DMS79 treated with DMSO at 0.1 percent for 48 hours (cell line): Measurements from ENCODE around the gene BIK.
"Not testable (repeated sequence)": the region's sequence is repeated elsewhere in the genome, so short reads cannot be mapped to it uniquely, and the experiment has no call there.

Experiments used
- DNase-seq: peaks from one replicate; lab custom pipeline; 2025; lab: John Stamatoyannopoulos, UW

Gene BIK

DNA sequence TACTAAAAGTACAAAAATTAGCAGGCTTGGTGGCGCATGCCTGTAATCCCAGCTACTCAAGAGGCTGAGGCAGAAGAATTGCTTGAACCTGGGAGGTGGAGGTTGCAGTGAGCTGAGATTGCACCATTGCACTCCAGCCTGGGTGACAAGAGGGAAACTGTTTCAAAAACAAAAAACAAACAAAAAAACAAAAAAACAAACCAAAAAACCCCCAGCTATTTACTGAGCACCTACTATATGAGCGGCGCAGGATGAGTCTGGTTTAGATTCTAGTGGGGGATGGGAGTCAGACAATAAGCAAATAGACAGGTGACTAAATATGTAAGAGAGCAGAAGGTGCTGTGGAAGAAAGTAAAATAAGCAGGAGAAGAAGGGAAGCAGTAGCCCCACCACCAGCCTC, 5.6 kb upstream of the BIK start:
- not testable (repeated sequence) for DNase-seq

DNA sequence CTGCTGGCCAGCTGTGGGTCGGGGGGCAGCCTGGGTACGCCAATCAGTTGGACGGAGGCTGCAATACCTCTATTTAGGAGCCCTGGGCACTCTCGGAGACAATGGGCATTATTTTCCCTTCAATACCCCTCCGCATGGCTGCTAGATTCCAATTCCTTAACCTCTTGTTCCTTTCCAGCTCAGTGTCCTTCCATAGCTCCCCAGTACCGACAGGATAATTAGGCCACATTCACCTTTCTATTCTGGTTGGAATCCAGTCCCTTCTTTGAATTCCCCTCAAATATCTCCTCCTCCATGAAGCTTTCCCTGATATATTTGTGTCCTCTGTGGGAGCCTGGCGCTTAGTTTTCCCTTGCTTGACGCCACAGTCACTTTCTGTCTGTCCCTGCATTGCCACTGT, 4.2 kb upstream of the BIK start:
- no peak for DNase-seq

DNA sequence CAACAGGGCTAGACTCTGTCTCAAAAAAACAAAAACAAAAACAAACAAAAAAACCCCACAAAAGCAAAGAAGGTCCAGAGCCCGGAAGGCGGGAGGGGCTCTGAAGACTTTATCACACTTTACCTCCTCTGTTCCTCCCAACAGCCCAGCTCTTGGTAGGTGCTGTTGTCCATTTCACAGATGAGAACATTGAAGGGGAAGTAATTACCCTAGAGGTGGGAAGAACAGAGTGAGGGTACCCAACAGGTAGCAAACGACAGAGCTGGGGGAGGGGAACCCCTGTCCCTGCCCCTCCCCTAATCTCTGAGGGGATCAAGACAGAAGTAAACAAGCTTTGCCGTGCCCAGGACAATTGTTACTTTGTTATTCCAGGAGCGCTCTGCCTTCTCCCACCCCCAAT, 1.0 kb upstream of the BIK start:
- DNase-seq = no peak

DNA sequence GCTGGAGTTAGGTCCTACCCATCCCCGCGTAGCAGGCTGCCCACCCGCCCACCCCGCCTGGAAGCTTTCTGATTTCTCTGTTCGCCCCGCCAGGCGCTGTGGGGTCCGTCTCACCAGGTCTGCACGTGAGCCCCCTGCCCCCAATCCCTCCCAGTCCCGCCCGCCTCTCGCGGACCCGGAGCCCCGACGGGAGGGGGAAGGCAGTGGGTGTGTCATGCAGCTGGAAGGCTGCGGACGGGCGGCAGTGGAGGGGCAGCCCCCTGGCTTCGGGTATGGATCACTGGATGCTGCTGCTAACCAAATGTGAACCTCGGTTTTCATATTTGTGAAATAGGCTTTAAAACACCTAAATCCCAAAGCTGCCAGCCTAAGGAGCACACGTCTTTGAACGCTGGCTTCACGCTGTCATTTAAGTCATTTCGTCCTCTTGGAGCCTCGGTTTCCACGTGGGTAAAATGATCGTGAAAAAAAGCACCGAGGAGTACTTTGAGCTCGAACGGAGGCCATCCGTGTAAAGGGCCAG, 568 bp upstream of the BIK start:
- no peak for DNase-seq

DNA sequence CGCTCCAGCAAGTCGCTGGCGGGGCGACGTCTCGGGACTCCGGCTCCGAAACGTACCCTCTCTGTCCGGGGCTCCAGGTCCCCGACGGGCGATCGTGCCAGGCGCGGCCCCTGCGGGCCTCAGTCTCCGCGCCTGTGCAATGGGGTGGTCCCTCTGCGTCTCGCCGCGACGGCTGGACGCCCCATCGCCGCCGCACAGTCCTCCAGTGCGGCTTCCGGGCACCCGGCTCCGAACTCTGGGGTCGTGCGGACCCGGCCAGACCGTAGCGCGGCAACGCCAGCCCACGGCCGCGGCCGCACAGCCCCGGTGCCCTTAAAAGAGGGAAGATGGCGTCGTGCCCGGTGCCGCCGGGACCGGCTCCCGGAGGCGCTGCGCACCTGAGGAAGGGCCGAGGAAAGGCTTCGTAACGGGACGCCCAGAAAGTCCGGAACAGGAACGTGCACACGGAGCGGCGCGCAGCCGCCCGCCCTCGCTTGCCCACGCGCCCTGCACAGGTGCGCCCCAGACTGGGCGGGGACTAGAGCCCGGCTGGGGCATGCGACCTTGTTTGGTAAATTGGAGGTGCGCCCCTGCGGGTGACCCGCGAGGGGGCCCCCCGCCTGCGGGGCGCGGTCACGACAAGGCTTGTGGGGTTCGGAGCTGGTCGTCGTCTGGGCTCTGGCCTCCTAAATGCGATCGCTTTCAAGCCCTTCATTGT, 525 bp downstream of the BIK start:
- no peak for DNase-seq

DNA sequence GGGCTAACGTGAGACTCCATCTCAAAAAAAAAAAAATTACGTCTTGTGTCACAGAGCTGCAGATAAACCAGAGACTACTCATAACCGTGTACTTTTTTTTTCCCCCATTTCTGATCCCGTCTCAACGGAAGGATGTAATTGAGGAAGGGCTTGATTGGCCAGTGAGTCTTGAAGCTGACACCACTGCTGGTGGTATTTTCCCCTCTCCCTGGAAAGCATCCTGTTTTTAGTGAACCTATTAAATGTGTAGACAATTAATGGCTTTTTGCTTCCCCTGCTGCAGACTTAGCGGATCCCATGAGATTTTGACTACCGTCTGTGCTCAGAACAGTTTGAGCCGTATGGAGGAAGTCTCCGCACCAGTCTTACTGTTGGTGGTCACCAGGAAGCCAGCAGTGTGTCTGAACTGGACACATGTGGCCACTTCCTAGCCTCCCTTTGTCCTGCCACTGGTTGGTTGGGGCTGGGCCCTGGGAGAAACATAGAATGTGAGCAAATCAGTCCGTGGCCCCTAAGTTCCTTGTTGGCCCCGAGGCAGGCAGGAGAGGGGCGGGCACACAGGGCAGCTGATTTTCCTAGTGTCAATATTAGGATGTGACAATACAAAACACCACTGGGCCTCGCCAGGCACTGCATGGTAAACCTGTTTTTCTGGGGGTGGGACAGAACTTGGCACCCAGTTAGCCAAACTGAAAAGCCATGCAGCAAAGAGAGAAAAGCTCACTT, 3.1 kb downstream of the BIK start:
- DNase-seq = no peak

DNA sequence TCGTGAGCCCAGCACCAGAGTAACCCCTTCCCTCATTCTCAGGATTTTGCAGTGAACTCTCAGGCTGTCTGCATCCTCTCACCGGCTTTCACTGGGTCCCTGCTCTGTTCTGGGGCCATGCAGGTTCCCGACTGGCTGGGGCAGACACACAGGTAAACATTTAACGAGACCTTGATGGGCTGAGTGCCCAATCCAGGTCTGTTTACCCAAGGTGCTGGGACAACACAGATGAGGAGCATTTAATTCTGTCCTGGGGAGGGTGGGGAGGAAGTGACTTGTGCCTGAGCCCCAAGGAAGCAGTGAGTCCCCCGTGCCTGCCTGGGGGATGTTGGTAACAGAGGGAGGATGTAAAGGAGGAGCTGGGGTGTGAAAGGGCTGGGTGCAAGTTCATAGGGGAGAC, 4.4 kb downstream of the BIK start:
- DNase-seq = no peak

DNA sequence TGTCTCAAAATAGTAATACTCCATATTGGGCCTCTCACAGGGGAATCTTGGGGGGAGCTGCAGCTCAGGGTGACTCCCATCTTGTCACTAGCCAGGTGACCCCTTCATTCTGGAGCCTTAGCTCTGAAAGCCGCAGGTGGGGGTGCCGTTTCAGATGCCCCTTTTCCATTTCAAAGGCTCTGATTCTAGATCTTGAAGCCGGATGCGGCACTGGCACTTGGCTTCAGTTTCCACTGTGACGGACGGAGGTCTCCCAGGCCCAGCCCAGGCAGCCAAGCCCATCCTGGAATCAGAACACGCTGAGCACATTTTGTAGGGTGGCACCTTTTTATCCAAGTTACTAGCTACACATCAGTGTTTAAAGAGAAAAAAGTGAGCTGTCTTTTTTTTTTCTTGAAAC, 6.4 kb downstream of the BIK start:
- no peak for DNase-seq

DNA sequence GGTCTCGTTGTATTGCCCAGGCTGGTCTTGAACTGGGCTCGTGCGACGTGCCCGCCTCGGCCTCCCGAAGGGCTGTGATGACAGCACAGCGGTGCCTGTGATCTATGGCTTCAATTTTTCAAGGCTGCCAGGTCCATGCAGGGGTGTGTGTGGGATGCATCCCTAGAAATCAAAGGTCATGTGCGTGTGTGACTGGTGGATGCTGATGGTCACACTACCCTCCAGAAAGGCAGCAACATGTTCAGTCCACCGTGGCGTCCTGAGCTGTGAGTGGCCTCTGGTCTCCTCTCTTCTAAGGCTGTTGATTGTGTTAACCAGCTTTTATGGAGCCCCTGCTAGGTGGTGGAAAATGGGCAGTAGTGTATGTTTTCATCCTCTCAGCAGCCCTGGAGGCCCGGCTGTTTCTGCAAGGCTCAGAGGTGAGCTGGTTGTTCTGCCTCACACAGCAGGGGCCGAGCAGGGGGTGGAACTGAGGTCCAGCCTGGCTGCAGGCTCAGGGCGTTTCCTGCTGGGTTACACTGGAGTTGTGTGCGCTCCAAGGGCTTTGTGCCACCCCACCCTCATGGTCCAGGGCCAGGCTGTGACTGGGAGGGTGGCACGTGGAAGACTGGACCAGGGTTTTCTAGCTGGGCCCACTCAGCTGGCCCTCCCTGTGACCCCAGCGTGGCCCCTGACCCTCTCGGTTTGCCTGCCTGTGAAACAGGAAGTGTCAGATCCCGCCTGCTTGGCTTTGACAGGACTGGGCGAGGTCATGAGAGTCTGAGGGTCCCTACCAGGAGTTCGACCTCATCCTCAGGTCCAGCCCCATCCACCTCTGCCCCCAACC, 7.7 kb downstream of the BIK start:
- no peak for DNase-seq

DNA sequence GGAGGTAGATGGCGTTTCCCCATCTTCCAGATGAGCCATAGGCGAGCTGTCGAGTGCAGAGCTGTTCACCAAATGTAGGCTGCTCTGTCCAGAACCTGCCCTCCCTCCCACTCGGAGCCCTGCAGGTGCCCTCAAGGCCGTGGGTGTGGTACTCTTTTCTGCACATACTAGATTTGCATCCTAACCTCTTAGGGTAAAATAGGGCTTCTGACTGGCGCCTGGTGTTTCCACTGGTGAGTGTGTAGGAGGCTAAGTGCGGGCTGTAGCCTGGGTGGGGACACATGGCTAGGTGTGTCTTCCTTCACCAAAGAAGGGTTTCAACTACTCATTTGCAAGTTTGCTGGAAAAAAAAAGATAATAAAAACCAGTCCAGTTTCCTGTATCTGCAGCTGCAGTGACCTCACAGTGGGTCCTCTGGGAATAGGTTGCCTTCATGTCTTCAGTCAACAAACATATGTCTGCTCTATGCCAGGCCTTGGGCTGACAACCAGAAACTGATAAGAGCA, 8.5 kb downstream of the BIK start:
- DNase-seq = no peak

DNA sequence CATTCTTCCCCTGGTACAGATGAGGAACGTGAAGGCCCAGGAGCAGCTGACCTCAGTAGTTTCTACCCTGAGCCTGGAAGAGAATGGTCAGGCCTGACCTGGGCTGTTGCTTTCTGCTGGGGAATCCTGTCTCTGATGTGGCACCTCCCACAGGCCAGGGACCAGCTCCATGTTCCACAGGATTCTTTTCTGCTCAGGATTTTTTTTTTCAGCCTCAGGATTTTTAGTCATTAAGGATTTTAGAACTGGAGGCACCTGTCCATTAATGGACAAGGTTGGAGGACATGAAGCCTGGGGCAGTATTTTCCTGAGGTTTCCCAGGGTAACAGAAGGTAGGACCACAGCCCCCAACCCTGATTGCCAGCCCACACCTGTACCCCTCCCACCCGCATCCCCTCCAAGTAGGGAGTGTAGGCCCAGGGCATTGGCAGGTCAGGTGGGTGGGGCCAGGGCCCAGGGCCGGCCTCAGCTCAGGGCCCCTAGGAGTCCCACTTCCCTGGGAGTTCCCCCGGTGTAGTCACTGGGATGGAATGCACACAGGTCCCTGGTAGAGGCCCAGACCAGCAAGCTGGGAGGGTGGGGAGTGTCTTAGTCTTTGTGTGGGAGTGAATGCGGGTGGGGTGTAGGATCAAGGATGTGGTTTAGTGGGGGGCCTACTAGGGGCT, 16.1 kb downstream of the BIK start:
- DNase-seq = no peak

DNA sequence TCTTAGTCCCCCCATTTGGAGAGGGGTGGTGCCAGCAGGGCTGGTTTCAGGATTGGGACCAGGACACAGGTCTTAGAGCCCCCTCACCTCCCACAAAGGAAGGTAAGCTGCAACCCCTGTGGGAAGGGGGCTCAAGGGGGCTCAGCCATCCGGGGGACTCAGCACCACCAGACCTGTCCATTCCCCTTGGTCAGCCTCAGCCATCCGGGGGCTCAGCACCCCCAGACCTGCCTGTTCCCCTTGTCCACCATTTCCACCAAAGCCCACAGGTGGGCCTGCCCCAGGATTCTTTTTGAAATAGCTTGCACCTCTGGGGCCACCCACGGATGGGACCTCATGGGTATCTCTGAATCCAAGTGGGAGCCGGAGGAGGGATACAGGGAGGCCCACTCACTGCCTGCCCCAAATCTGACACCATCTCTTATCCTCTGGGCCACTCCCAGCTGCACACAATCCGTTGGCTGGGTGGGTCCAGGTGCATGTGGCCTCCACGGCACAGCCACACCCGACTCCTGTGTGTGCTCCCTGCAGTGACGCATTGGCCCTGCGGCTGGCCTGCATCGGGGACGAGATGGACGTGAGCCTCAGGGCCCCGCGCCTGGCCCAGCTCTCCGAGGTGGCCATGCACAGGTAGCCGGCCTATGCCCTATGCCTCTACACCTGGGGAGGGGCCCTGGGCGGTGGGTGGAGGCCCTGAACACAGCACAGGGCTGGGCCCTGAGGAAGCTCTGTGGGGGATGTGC, 16.8 kb downstream of the BIK start:
- no peak for DNase-seq

DNA sequence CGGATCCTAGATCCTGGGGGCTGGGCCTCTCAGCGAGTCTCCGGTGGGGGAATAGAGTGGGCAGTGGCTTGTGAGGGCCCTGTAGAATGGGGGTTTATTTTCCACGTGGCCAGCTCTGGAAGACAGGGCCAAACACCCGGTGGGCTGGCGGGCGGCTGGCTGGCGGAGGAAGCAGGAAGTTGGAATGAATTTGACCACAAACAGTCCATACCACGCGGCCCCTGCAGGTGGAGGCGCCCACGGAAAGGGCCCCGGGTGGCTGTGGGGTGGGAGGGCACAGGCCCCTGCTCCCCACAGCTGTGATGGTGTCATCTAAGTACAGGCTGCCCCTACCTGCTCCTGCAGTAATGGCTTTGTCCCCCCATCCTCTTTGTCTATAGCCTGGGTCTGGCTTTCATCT, 17.6 kb downstream of the BIK start:
- DNase-seq = no peak

DNA sequence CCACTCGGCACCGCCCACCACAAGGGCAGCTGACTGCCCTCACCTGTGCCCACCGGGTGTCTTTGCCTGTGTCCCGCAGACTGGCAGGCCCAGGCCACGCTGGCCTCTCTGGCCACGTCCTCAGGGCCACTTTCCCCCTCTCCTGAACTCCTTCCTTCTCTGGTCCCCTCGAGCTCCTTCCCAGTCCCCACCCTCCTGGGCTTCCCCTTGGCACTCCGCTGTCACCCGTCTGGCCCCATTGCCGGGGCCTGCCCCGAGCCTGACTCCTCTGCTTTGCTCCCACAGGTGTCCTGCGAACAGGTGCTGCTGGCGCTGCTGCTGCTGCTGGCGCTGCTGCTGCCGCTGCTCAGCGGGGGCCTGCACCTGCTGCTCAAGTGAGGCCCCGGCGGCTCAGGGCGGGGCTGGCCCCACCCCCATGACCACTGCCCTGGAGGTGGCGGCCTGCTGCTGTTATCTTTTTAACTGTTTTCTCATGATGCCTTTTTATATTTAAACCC, 18.4 kb downstream of the BIK start:
- DNase-seq = peak; percentile 39

DNA sequence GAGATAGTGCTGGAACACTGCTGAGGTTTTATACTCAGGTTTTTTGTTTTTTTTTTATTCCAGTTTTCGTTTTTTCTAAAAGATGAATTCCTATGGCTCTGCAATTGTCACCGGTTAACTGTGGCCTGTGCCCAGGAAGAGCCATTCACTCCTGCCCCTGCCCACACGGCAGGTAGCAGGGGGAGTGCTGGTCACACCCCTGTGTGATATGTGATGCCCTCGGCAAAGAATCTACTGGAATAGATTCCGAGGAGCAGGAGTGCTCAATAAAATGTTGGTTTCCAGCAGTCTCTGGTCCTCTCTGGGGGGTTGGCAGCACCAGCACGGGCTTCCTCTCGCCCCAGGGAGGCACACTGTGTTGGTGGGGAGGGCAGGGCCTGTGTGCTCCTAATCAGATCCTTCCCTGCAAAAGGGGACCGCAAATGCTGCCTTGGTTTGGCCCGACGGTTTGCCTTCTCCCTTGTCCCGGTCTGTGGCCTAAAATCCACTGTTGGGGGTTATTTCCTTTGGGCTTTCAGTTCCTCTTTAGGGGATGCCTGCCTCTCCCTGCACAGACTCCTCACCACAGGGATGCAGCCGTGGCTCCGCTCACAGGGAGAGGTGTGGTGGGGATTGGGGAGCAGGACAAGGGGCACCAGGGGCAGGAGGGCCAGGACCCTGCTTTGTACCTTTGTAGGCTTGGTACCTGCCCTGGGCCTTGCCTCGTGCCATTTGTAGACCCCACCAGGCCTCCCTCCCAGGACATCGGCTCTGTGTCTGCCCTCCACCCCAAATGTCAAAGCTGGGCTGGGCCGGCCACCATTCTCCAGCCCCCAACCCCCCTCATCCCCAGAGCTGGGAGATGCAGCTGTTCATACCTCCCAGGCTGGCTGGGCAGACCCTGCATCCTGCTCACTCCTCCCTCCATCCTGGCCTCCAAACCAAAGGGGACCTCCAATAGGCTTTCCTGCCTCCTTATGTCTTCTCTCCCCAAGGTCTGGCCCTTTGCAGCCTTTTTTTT, 19.2 kb downstream of the BIK start:
- no peak for DNase-seq

DNA sequence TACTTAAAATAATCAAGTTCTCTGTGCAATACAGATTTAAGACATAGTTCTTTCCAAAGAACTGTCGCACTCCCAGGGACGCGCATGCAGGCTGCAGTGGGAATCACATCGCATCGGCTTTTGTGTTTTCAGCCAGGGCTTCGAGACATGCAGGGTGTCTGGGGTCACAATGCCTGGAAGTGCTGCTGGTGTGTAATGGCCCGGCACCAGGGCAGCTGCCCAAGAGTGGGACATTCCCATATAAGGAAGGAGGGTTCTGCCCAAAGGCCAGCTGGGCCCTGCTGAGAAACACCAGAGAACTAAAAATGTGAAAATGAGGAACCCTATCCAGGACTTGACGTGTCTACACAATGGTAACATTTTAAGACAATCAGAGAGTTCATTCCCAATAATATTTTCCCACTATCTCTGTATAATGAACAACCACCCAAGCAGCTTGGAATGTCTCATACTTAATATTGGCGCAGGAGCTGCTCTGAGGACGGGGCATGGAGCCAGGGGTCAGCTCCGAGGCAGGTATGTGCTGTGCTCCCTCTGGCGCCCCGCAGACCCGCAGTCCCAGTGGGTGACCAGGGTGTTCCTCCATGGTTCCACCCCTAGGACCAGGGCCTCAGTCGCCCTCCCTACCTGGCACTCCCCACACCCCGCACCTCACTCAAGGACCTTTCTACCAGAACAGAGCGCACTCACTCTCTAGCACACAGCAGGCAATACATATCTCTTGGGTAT, 21.4 kb downstream of the BIK start:
- no peak for DNase-seq

DNA sequence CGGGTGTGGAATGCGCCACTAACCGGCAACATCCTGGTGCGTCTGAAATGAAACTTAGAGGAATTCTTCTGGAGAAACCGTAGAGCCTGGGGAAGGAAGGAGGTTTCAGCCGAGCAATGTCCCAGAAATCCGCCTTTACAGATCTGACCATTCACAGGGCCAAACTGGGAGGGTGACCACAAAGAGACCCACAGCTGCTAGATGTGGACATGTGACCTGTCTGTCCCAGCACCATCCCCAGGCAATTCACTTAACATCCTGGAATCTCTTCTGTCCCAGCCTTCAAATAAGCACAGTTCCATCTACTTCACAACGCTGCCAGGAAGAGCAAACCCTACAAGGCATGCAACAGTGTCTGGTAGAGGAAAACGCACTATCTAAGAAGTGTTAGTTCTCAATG, 22.9 kb downstream of the BIK start:
- DNase-seq = no peak

DNA sequence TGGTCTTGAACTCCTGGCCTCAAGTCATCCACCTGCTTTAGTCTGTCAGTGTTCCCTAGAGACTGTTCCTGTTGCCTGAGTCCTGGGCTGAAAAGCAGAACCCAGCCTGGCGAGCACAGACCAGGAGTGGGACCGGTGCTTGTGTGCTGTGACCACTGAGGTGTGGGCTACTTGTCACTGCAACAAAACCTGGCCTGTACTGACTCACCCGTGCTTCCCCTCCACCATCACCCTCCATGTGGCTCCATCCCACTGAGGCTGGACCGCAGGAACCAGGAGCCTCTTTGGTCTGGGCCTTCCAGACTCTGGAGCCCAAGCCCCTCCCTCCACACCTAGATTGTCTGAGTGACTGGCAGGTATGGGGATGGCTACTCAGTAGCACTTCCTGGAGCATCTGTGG, 24.0 kb downstream of the BIK start:
- DNase-seq = no peak

DNA sequence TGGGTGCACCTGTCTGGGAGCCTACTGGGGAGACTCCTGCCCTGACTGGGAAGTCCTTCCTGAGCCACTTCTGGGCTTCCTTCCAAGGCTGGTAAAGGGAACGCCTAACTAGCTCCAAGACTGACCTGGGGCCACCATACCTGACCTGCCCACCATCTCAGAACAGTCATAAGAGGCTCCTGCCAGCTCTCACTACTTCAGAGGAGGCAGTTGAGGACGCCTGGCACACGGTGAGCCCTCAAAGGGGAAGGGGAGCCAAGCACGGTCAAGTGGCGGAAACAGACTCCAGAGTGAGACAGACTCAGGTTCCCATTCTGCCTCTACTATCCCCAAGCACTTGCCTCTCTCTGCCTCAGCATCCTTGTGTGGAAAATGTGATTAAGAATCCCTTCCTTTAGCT, 25.0 kb downstream of the BIK start:
- no peak for DNase-seq
